OCI-LY7 (cell line): ENCODE measurements around the gene PRRG3.

Experiments used
- CTCF ChIP-seq: fragments of 200-600 bp; sonication (generic); conservative IDR thresholded peaks from 2 replicates; pipeline ENCODE4 v1.5.1; 2014; ENCODE audit warnings: mild to moderate bottlenecking, antibody characterized with exemption, low read length, moderate library complexity, mixed read lengths
- EZH2phosphoT487 ChIP-seq: fragments of 200-600 bp; sonication (generic); IDR thresholded peaks from 2 replicates; pipeline ENCODE4 v1.6.1; 2018; ENCODE audit warnings: low read depth, borderline replicate concordance, mild to moderate bottlenecking, mixed run types, antibody characterized with exemption, low read length, moderate library complexity, mixed read lengths

GRCh38 chrX:151702741-151703340 is 7.6 kb downstream of the PRRG3 start:
- no peak for TF ChIP-seq CTCF
- TF ChIP-seq EZH2phosphoT487 = no peak
